B cell (primary cell): ENCODE data around the gene ELMO1.

Experiments used
- CTCF ChIP-seq: fragments of 200-600 bp; IDR thresholded peaks from one replicate; pipeline ENCODE4 v1.8.0; 2022; ENCODE audit warnings: antibody characterized with exemption, mild to moderate bottlenecking
- EZH2 ChIP-seq: IDR thresholded peaks from 2 replicates; pipeline ENCODE4 v1.6.1; 2012; ENCODE audit warnings: borderline replicate concordance, low read depth, mild to moderate bottlenecking, moderate library complexity, low read length; ENCODE audit not compliant: insufficient read depth, poor library complexity, severe bottlenecking

- TF ChIP-seq CTCF (no peak), EZH2 (no peak)
Measured at GRCh38 chr7:37329940-37330339, 118.7 kb downstream of the ELMO1 start.
